Stimulated activated CD8-positive, alpha-beta memory T cell treated with anti-CD3 and anti-CD28 coated beads, Interleukin-12 subunit alpha, Interleukin-12 subunit beta, amount 100 ng/mL, for 4 hours (primary cell): ENCODE measurements around the gene SMPX.

Source experiments
- DNase-seq: peaks from one replicate; pipeline ENCODE4 v3.0.0-alpha.2; 2020; ENCODE audit warnings: low read depth

The SMPX gene

GRCh38 chrX:21744060-21744459 lies 13.9 kb downstream of the SMPX start:
- no peak for DNase-seq

- DNase-seq: no peak
Observed at GRCh38 chrX:21741869-21742701, 15.8 kb downstream of the SMPX start.

- no peak for DNase-seq
Observed at GRCh38 chrX:21741364-21741763, 16.6 kb downstream of the SMPX start.

GRCh38 chrX:21740329-21741274 lies 17.3 kb downstream of the SMPX start:
- no peak for DNase-seq

GRCh38 chrX:21738950-21739287 lies 19.0 kb downstream of the SMPX start:
- no peak for DNase-seq

GRCh38 chrX:21738210-21738949 lies 19.5 kb downstream of the SMPX start:
- DNase-seq: no peak

GRCh38 chrX:21735768-21736127 lies 22.2 kb downstream of the SMPX start:
- DNase-seq: no peak

- no peak for DNase-seq
Observed at GRCh38 chrX:21735038-21735767, 22.7 kb downstream of the SMPX start.

- DNase-seq: no peak
Observed at GRCh38 chrX:21734175-21734574, 23.7 kb downstream of the SMPX start.

- DNase-seq: no peak
Observed at GRCh38 chrX:21733705-21734104, 24.2 kb downstream of the SMPX start.

GRCh38 chrX:21730026-21730425 lies 27.9 kb downstream of the SMPX start:
- no peak for DNase-seq

- DNase-seq: no peak
Observed at GRCh38 chrX:21728276-21728968, 29.5 kb downstream of the SMPX start.

- DNase-seq: no peak
Observed at GRCh38 chrX:21725916-21726315, 32.0 kb downstream of the SMPX start.

- no peak for DNase-seq
Observed at GRCh38 chrX:21725496-21725895, 32.4 kb downstream of the SMPX start.

GRCh38 chrX:21723814-21724213 lies 34.1 kb downstream of the SMPX start:
- DNase-seq: no peak

GRCh38 chrX:21723084-21723483 lies 34.8 kb downstream of the SMPX start:
- no peak for DNase-seq

- no peak for DNase-seq
Observed at GRCh38 chrX:21721195-21721594, 36.7 kb downstream of the SMPX start.

GRCh38 chrX:21718575-21718974 lies 39.3 kb downstream of the SMPX start:
- no peak for DNase-seq

- DNase-seq: no peak
Observed at GRCh38 chrX:21717802-21718201, 40.1 kb downstream of the SMPX start.

- DNase-seq: no peak
Observed at GRCh38 chrX:21715825-21716224, 42.1 kb downstream of the SMPX start.

GRCh38 chrX:21715337-21715736 lies 42.6 kb downstream of the SMPX start:
- DNase-seq: no peak
